Astrocyte (in vitro differentiated cells and primary cell): ENCODE results near the gene TM7SF3. TPM values are rescaled to one million over a fixed set of nuclear protein-coding genes. Genes with fewer than 3 reads are reported as not detected.
A peak's percentile ranks its signal among the peaks of the same experiment; 100 is the strongest.

ENCODE experiments used
- DNase-seq: peaks from one replicate; pipeline ENCODE4 v3.0.0-alpha.2; 2010; ENCODE audit warnings: low read depth
- FAIRE-seq: peaks from 2 replicates; lab custom pipeline; 2011; peaks lifted over from hg19 to GRCh38; lab: Jason Lieb, UNC
- H2AFZ ChIP-seq: 2 replicates; pipeline ENCODE4 v1.6.0; 2012; ENCODE audit warnings: low read depth, low read length, inconsistent platforms
- H3K27ac ChIP-seq: 2 replicates; pipeline ENCODE4 v1.5.1; 2011; ENCODE audit warnings: low read depth, low read length, inconsistent platforms
- H3K27me3 ChIP-seq: 2 replicates; pipeline ENCODE4 v1.6.0; 2011; ENCODE audit warnings: low read length, inconsistent platforms; ENCODE audit not compliant: insufficient read depth
- H3K36me3 ChIP-seq: 2 replicates; pipeline ENCODE4 v1.5.1; 2011; ENCODE audit warnings: low read length, inconsistent platforms; ENCODE audit not compliant: insufficient read depth
- H3K4me1 ChIP-seq: 2 replicates; pipeline ENCODE4 v1.5.1; 2011; ENCODE audit warnings: low read length, inconsistent platforms; ENCODE audit not compliant: insufficient read depth
- H3K4me2 ChIP-seq: 2 replicates; pipeline ENCODE4 v1.6.0; 2012; ENCODE audit warnings: low read length, inconsistent platforms
- H3K4me3 ChIP-seq: 2 replicates; pipeline ENCODE4 v1.5.1; 2011; ENCODE audit warnings: low read depth, mild to moderate bottlenecking, low read length, inconsistent platforms; ENCODE audit not compliant: insufficient read depth
- H3K79me2 ChIP-seq: 2 replicates; pipeline ENCODE4 v1.6.0; 2012; ENCODE audit warnings: mild to moderate bottlenecking, low read length, inconsistent platforms; ENCODE audit not compliant: insufficient read depth
- H3K9ac ChIP-seq: 2 replicates; pipeline ENCODE4 v1.6.0; 2012; ENCODE audit warnings: mild to moderate bottlenecking, low read length, inconsistent platforms
- H3K9me3 ChIP-seq: 2 replicates; pipeline ENCODE4 v1.5.1; 2012; ENCODE audit warnings: low read depth, mild to moderate bottlenecking, low read length, inconsistent platforms; ENCODE audit not compliant: insufficient read depth
- H4K20me1 ChIP-seq: 2 replicates; pipeline ENCODE4 v1.6.0; 2012; ENCODE audit warnings: low read length, inconsistent platforms; ENCODE audit not compliant: insufficient read depth
- H3K27ac Mint-ChIP-seq: one replicate; pipeline ENCODE4 v1.8.0; 2021; ENCODE audit warnings: mild to moderate bottlenecking, mixed read lengths; ENCODE audit not compliant: unreplicated experiment
- H3K27me3 Mint-ChIP-seq: one replicate; pipeline ENCODE4 v1.8.0; 2021; ENCODE audit warnings: low read depth, mixed read lengths; ENCODE audit not compliant: unreplicated experiment
- H3K36me3 Mint-ChIP-seq: one replicate; pipeline ENCODE4 v1.8.0; 2021; ENCODE audit warnings: low read depth, mixed read lengths; ENCODE audit not compliant: unreplicated experiment
- H3K4me1 Mint-ChIP-seq: one replicate; pipeline ENCODE4 v1.8.0; 2021; ENCODE audit warnings: low read depth, mixed read lengths; ENCODE audit not compliant: unreplicated experiment
- H3K4me3 Mint-ChIP-seq: one replicate; pipeline ENCODE4 v1.8.0; 2021; ENCODE audit warnings: mild to moderate bottlenecking, moderate library complexity, mixed read lengths; ENCODE audit not compliant: unreplicated experiment
- H3K9me3 Mint-ChIP-seq: one replicate; pipeline ENCODE4 v1.8.0; 2021; ENCODE audit warnings: mild to moderate bottlenecking, mixed read lengths; ENCODE audit not compliant: unreplicated experiment
- CTCF ChIP-seq: IDR thresholded peaks from 2 replicates; pipeline ENCODE4 v1.5.1; 2011; ENCODE audit warnings: low read depth, mild to moderate bottlenecking, inconsistent platforms, low read length, moderate library complexity; ENCODE audit not compliant: insufficient read depth
- EZH2 ChIP-seq: IDR thresholded peaks from 2 replicates; pipeline ENCODE4 v1.6.1; 2012; ENCODE audit warnings: mild to moderate bottlenecking, low read length, inconsistent platforms; ENCODE audit not compliant: insufficient read depth
- total RNA-seq: library from RNA; stranded (reverse); gene quantifications from 2 replicates; pipeline ENCODE4 v1.2.1, GENCODE V29; 2021

Gene TM7SF3
- total RNA-seq, 1 donor from 2014 or later, result 104 TPM

- Mint-ChIP-seq H3K36me3 (no peaks in the 10 kb centered on the region), H3K27me3 (no peaks in the 10 kb centered on the region), H3K9me3 (no peaks in the 10 kb centered on the region), H3K4me3 (peak overlapping the region; percentile 99), H3K27ac (no peak overlapping the region), H3K4me1 (peaks cover 16% of the 10 kb centered on the region)
- Histone ChIP-seq H3K36me3 (peaks cover 5% of the 10 kb centered on the region), H3K9me3 (no peaks in the 10 kb centered on the region), H3K27me3 (no peaks in the 10 kb centered on the region), H3K4me2 (peak overlapping the region; percentile 90), H3K4me1 (peaks cover 20% of the 10 kb centered on the region), H3K27ac (no peak overlapping the region), H2AFZ (no peak overlapping the region), H3K9ac (peak overlapping the region; percentile 97), H3K4me3 (peak overlapping the region; percentile 22), H4K20me1 (peaks cover 31% of the 10 kb centered on the region), H3K79me2 (peaks cover 86% of the 10 kb centered on the region)
- DNase-seq, result no peak
- TF ChIP-seq EZH2 (no peak), CTCF (no peak)
- no peak for FAIRE-seq
These were observed 78.4 kb downstream of the TM7SF3 start for GRCh38 chr12:26935636-26936378.

- H3K36me3 ChIP-seq, result peaks cover 25% of the 10 kb centered on the region
- no peak for FAIRE-seq
These were observed 84.6 kb downstream of the TM7SF3 start for GRCh38 chr12:26929590-26929989.

More at GRCh38 chr12:26929590-26929989, 84.6 kb downstream of the TM7SF3 start:
- no peak overlapping the region for H3K9ac ChIP-seq
- H3K27ac ChIP-seq, result no peak overlapping the region
- H3K4me1 Mint-ChIP-seq, result peaks cover 2% of the 10 kb centered on the region
- peaks cover 47% of the 10 kb centered on the region for H3K79me2 ChIP-seq
- no peaks in the 10 kb centered on the region for H3K27me3 Mint-ChIP-seq
- no peak for DNase-seq
- no peaks in the 10 kb centered on the region for H3K36me3 Mint-ChIP-seq
- no peak overlapping the region for H3K27ac Mint-ChIP-seq
- H3K9me3 ChIP-seq, result no peaks in the 10 kb centered on the region
- peaks cover 8% of the 10 kb centered on the region for H4K20me1 ChIP-seq
- no peaks in the 10 kb centered on the region for H3K9me3 Mint-ChIP-seq
- TF ChIP-seq CTCF (no peak), EZH2 (no peak)
- H3K4me3 Mint-ChIP-seq, result peak overlapping the region; percentile 61
- no peak overlapping the region for H3K4me3 ChIP-seq
- no peaks in the 10 kb centered on the region for H3K4me1 ChIP-seq
- no peak overlapping the region for H2AFZ ChIP-seq
- H3K27me3 ChIP-seq, result no peaks in the 10 kb centered on the region
- H3K4me2 ChIP-seq, result no peak overlapping the region
